ENCODE measurements around the gene CFAP46.

CFAP46 gene

GRCh38 chr10:132982301-132982989 lies 40.1 kb upstream of the CFAP46 start:
- ATAC-seq (ENCODE audit: insufficient read depth, low read depth) (no peak), DNase-seq (no peak)
- H3K27me3 ChIP-seq (ENCODE audit: insufficient read depth, low read length, poor library complexity), result no peaks in the 10 kb centered on the region
- no peak overlapping the region for H3K4me3 ChIP-seq (ENCODE audit: low read depth in 1 of 2, low read length in 2 of 2)
- H3K36me3 ChIP-seq (ENCODE audit: insufficient read depth, low read length), result no peaks in the 10 kb centered on the region
- no peaks in the 10 kb centered on the region for H3K4me1 ChIP-seq (ENCODE audit: insufficient read depth, low read length)
- no peak overlapping the region for H3K9ac ChIP-seq (ENCODE audit: low read depth, low read length)
- no peaks in the 10 kb centered on the region for H4K20me1 ChIP-seq (ENCODE audit: insufficient read depth, low read length)
- H3K4me2 ChIP-seq (ENCODE audit: insufficient read depth, low read length), result no peak overlapping the region
- no peak overlapping the region for H3K27ac ChIP-seq (ENCODE audit: low read length)
- no peak overlapping the region for H2AFZ ChIP-seq (ENCODE audit: low read depth, low read length)
- TF ChIP-seq EZH2 (IDR thresholded peaks at IDR 0.05; ENCODE audit: borderline replicate concordance, low read depth, low read length, severe bottlenecking), result no peak
- TF ChIP-seq, protein P1, sequence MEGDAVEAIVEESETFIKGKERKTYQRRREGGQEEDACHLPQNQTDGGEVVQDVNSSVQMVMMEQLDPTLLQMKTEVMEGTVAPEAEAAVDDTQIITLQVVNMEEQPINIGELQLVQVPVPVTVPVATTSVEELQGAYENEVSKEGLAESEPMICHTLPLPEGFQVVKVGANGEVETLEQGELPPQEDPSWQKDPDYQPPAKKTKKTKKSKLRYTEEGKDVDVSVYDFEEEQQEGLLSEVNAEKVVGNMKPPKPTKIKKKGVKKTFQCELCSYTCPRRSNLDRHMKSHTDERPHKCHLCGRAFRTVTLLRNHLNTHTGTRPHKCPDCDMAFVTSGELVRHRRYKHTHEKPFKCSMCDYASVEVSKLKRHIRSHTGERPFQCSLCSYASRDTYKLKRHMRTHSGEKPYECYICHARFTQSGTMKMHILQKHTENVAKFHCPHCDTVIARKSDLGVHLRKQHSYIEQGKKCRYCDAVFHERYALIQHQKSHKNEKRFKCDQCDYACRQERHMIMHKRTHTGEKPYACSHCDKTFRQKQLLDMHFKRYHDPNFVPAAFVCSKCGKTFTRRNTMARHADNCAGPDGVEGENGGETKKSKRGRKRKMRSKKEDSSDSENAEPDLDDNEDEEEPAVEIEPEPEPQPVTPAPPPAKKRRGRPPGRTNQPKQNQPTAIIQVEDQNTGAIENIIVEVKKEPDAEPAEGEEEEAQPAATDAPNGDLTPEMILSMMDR (IDR thresholded peaks at IDR 0.05; ENCODE audit: borderline replicate concordance, extremely low read depth, low read length, poor library complexity, severe bottlenecking), result no peak
- H3K79me2 ChIP-seq (ENCODE audit: insufficient read depth, low read length), result no peaks in the 10 kb centered on the region
- H3K9me3 ChIP-seq (ENCODE audit: insufficient read depth, low read length, severe bottlenecking), result no peaks in the 10 kb centered on the region

DNA sequence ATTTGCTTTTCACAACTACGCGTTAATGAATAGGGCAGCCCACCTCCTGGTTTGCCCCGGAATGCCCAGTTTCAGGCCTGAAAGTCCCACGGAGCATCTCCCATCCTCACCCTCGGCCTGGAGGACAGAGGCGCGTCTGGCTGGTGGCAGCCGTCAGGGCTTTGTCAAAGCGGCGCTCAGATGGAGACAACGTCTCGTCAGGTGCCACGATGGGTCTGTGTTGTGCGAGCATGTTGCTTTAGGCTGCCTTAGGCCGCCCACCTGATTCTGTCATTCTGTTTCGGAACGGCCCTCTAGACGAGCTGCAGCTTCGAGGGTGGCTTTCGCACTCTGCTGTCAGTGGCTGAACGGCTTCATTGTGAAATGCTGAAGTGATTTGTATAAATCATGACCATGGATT lies 39.4 kb upstream of the CFAP46 start:
- TF ChIP-seq EZH2 (IDR thresholded peaks at IDR 0.05; ENCODE audit: borderline replicate concordance, low read depth, low read length, severe bottlenecking), result no peak
- no peaks in the 10 kb centered on the region for H3K79me2 ChIP-seq (ENCODE audit: insufficient read depth, low read length)
- DNase-seq (no peak), ATAC-seq (ENCODE audit: insufficient read depth, low read depth) (no peak)
- no peak overlapping the region for H3K9ac ChIP-seq (ENCODE audit: low read depth, low read length)
- H3K4me1 ChIP-seq (ENCODE audit: insufficient read depth, low read length), result no peaks in the 10 kb centered on the region
- no peak overlapping the region for H3K4me3 ChIP-seq (ENCODE audit: low read depth in 1 of 2, low read length in 2 of 2)
- no peaks in the 10 kb centered on the region for H3K27me3 ChIP-seq (ENCODE audit: insufficient read depth, low read length, poor library complexity)
- H4K20me1 ChIP-seq (ENCODE audit: insufficient read depth, low read length), result no peaks in the 10 kb centered on the region; the same call in 1 of the 2 replicates
- no peak overlapping the region for H3K27ac ChIP-seq (ENCODE audit: low read length)
- no peaks in the 10 kb centered on the region for H3K9me3 ChIP-seq (ENCODE audit: insufficient read depth, low read length, severe bottlenecking)
- no peak overlapping the region for H2AFZ ChIP-seq (ENCODE audit: low read depth, low read length)
- no peaks in the 10 kb centered on the region for H3K36me3 ChIP-seq (ENCODE audit: insufficient read depth, low read length)
- no peak overlapping the region for H3K4me2 ChIP-seq (ENCODE audit: insufficient read depth, low read length)

DNA sequence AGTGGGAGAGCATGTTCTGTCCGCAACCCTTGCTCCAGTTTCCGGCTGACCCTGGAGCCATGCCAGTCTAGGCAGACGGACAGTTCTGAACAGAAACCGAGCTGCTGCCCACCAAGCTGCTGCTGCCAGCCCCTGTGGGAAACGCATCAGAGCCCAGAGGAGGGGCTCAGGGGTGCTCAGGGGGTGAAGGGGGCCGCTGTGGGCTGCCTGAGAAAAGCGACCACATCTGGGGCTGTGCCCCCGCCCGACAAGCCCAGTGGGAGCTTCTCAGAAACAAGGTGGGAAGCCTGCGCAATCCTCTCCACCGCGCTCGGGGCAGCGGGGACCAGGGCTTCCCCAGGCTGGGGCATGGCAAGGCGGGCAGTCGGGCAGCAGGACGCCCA lies 38.8 kb upstream of the CFAP46 start:
- TF ChIP-seq, protein P1 (IDR thresholded peaks at IDR 0.05; ENCODE audit: borderline replicate concordance, extremely low read depth, low read length, poor library complexity, severe bottlenecking), result no peak
- TF ChIP-seq EZH2 (IDR thresholded peaks at IDR 0.05; ENCODE audit: borderline replicate concordance, low read depth, low read length, severe bottlenecking), result no peak
- Histone ChIP-seq H3K4me3 (ENCODE audit: low read depth in 1 of 2, low read length in 2 of 2) (no peak overlapping the region), H3K4me2 (ENCODE audit: insufficient read depth, low read length) (no peak overlapping the region), H3K9ac (ENCODE audit: low read depth, low read length) (no peak overlapping the region), H4K20me1 (ENCODE audit: insufficient read depth, low read length) (no peaks in the 10 kb centered on the region; the same call in 1 of the 2 replicates), H3K79me2 (ENCODE audit: insufficient read depth, low read length) (no peaks in the 10 kb centered on the region), H2AFZ (ENCODE audit: low read depth, low read length) (no peak overlapping the region), H3K4me1 (ENCODE audit: insufficient read depth, low read length) (no peaks in the 10 kb centered on the region), H3K9me3 (ENCODE audit: insufficient read depth, low read length, severe bottlenecking) (no peaks in the 10 kb centered on the region), H3K36me3 (ENCODE audit: insufficient read depth, low read length) (no peaks in the 10 kb centered on the region), H3K27me3 (ENCODE audit: insufficient read depth, low read length, poor library complexity) (no peaks in the 10 kb centered on the region), H3K27ac (ENCODE audit: low read length) (no peak overlapping the region)
- no peak for ATAC-seq (ENCODE audit: insufficient read depth, low read depth)
- no peak for DNase-seq

DNA sequence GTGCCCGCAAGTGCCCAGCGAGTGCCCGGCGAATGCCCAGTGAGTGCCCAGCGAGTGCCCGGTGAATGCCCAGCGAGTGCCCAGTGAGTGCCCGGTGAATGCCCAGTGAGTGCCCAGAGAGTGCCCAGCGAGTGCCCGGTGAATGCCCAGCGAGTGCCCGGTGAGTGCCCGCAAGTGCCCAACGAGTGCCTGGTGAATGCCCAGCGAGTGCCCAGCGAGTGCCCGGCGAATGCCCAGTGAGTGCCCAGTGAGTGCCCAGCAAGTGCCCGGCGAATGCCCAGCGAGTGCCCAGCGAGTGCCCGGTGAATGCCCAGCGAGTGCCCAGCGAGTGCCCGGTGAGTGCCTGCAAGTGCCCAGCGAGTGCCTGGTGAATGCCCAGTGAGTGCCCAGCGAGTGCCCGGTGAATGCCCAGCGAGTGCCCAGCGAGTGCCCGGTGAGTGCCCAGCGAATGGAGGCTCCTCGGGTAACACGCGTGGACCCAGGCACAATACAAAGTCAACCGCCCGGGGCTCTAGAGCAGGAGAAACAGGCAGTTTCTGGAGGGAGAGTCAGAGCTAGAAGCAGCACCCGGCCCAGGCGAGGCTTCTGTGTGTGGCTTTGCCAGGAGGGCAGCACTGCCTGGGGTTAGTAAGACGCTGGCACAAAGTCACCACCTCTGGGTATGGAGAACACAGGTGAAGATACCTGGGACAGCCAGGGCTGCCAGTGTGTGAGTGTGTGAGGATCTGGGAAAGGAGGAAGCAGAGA lies 38.2 kb upstream of the CFAP46 start:
- Histone ChIP-seq H3K36me3 (ENCODE audit: insufficient read depth, low read length) (no peaks in the 10 kb centered on the region), H3K4me2 (ENCODE audit: insufficient read depth, low read length) (no peak overlapping the region), H3K4me1 (ENCODE audit: insufficient read depth, low read length) (no peaks in the 10 kb centered on the region), H3K9me3 (ENCODE audit: insufficient read depth, low read length, severe bottlenecking) (no peaks in the 10 kb centered on the region), H2AFZ (ENCODE audit: low read depth, low read length) (no peak overlapping the region), H3K4me3 (ENCODE audit: low read depth in 1 of 2, low read length in 2 of 2) (no peak overlapping the region), H3K27me3 (ENCODE audit: insufficient read depth, low read length, poor library complexity) (no peaks in the 10 kb centered on the region), H3K27ac (ENCODE audit: low read length) (no peak overlapping the region), H4K20me1 (ENCODE audit: insufficient read depth, low read length) (no peaks in the 10 kb centered on the region; the same call in 1 of the 2 replicates), H3K9ac (ENCODE audit: low read depth, low read length) (no peak overlapping the region), H3K79me2 (ENCODE audit: insufficient read depth, low read length) (no peaks in the 10 kb centered on the region)
- no peak for TF ChIP-seq EZH2 (IDR thresholded peaks at IDR 0.05; ENCODE audit: borderline replicate concordance, low read depth, low read length, severe bottlenecking)
- TF ChIP-seq, protein P1 (IDR thresholded peaks at IDR 0.05; ENCODE audit: borderline replicate concordance, extremely low read depth, low read length, poor library complexity, severe bottlenecking), result no peak
- DNase-seq, result no peak
- no peak for ATAC-seq (ENCODE audit: insufficient read depth, low read depth)
